Measurements from ENCODE around the gene HLCS.

Gene HLCS

DNA sequence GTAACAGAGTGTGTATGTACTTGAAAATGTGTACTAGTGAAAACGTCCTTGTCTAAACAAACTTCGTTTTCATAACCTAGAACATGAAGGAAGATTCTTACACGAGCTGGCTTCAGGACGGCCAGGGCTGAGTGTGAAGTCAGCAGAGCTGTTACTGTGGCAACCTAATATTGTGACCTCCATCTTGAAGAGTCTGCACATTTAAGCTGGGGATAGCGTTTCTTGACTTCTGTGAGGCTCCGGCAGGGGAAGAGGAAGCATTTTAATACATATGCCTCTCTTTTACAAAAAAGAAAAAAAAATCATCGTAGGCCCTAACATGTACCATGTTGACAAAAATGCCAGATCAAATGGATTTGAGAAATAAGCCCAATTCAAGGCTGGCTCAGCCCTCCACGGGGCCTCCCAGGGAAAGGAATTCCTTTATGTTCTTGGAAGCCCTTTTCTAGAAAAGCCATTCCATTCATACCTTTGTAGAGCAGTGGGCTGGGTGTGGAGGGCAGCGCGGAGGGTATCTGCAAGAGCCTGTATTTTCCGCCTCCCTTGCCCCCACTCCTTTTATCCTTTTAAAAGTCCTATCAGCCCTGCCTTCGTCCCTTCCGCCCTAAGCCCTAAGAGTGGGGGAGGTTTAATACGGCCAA is 216.4 kb downstream of the HLCS start:
- no peak for TF ChIP-seq ZNF184 (tag by site-specific recombination; IDR thresholded peaks at IDR 0.05)
- no peak for TF ChIP-seq SP2 (tag by site-specific recombination; IDR thresholded peaks at IDR 0.05)
- TF ChIP-seq, protein P1, sequence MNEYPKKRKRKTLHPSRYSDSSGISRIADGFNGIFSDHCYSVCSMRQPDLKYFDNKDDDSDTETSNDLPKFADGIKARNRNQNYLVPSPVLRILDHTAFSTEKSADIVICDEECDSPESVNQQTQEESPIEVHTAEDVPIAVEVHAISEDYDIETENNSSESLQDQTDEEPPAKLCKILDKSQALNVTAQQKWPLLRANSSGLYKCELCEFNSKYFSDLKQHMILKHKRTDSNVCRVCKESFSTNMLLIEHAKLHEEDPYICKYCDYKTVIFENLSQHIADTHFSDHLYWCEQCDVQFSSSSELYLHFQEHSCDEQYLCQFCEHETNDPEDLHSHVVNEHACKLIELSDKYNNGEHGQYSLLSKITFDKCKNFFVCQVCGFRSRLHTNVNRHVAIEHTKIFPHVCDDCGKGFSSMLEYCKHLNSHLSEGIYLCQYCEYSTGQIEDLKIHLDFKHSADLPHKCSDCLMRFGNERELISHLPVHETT (tag by site-specific recombination; IDR thresholded peaks at IDR 0.05): no peak
- TF ChIP-seq, protein P2, sequence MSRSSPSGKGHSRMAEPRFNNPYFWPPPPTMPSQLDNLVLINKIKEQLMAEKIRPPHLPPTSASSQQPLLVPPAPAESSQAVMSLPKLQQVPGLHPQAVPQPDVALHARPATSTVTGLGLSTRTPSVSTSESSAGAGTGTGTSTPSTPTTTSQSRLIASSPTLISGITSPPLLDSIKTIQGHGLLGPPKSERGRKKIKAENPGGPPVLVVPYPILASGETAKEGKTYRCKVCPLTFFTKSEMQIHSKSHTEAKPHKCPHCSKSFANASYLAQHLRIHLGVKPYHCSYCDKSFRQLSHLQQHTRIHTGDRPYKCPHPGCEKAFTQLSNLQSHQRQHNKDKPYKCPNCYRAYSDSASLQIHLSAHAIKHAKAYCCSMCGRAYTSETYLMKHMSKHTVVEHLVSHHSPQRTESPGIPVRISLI (tag by site-specific recombination; IDR thresholded peaks at IDR 0.05): no peak
- TF ChIP-seq WT1 (tag by site-specific recombination; IDR thresholded peaks at IDR 0.05): no peak
- no peak for TF ChIP-seq ZNF555 (tag by site-specific recombination; conservative IDR thresholded peaks at IDR 0.05)
- TF ChIP-seq, protein P3, sequence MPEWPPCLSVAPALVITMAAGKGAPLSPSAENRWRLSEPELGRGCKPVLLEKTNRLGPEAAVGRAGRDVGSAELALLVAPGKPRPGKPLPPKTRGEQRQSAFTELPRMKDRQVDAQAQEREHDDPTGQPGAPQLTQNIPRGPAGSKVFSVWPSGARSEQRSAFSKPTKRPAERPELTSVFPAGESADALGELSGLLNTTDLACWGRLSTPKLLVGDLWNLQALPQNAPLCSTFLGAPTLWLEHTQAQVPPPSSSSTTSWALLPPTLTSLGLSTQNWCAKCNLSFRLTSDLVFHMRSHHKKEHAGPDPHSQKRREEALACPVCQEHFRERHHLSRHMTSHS (tag by site-specific recombination; IDR thresholded peaks at IDR 0.05): no peak
- TF ChIP-seq ZBTB8A (tag by site-specific recombination; IDR thresholded peaks at IDR 0.05): peak; percentile 42; the same call in 1 of the 2 replicates
- CTCF ChIA-PET: interaction anchor here (0.5 to 1.3 kb wide), 3 partner anchors 104 to 248 kb away, joined by 3 to 6 read pairs (median 3); no protein-coding TSS in a partner anchor
- peaks cover 7 to 27% of the 10 kb centered on the region in 2 experiments; a peak in 2 of 3 replicates for H3K36me3 ChIP-seq (ENCODE audit: control insufficient read depth in 2 of 2, insufficient read depth in 1 of 2, low read length in 2 of 2)
- no peaks in the 10 kb centered on the region for H3K4me1 ChIP-seq (ENCODE audit: control insufficient read depth, insufficient read depth, low read length)
- POLR2A ChIA-PET: interaction anchor here (0.7 kb wide), 2 partner anchors 18 to 30 kb away, joined by 5 to 7 read pairs; no protein-coding TSS in a partner anchor
- H3K27ac ChIP-seq (ENCODE audit: extremely low read depth, low read depth, low read length): no peak overlapping the region
- no peaks in the 10 kb centered on the region for H3K9me3 ChIP-seq (ENCODE audit: control insufficient read depth, insufficient read depth, low read depth, low read length)
- H3K4me3 ChIP-seq (ENCODE audit: low read depth, low read length): no peak overlapping the region

DNA sequence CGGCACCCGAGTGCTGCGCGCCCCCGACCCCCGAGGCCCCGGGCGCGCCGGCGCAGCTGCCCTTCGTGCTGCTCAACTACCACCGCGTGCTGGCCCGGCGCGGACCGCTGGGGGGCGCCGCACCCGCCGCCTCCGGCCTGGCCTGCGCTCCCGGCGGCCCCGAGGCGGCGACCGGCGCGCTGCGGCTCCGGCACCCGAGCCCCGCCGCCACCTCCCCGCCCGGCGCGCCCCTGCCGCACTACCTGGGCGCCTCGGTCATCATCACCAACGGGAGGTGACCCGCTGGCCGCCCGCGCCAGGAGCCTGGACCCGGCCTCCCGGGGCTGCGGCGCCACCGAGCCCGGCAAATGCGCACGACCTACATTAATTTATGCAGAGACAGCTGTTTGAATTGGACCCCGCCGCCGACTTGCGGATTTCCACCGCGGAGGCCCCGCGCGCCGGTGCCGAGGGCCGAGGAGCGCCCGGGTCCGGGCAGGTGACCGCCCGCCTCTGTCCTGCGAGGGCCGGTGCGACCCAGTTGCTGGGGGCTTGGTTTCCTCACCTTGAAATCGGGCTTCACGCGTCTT is 218.6 kb downstream of the HLCS start:
- H3K27ac ChIP-seq (ENCODE audit: extremely low read depth, low read depth, low read length): no peak overlapping the region
- peaks cover 11 to 42% of the 10 kb centered on the region in 2 experiments for H3K36me3 ChIP-seq (ENCODE audit: control insufficient read depth in 2 of 2, insufficient read depth in 1 of 2, low read length in 2 of 2)
- ChIA-PET CTCF (no interaction called here), POLR2A (no interaction called here)
- TF ChIP-seq ZNF560 (tag by site-specific recombination; IDR thresholded peaks at IDR 0.05; ENCODE audit: borderline replicate concordance) (no peak), ZNF157 (tag by site-specific recombination; IDR thresholded peaks at IDR 0.05) (no peak), ZNF311 (tag by site-specific recombination; IDR thresholded peaks at IDR 0.05; ENCODE audit: borderline replicate concordance) (no peak), HOXC10 (CRISPR knock-in tag; IDR thresholded peaks at IDR 0.05) (no peak), ZNF623 (tag by site-specific recombination; IDR thresholded peaks at IDR 0.05) (no peak), ZFP37 (tag by site-specific recombination; IDR thresholded peaks at IDR 0.05) (no peak), ZNF223 (tag by site-specific recombination; IDR thresholded peaks at IDR 0.05) (no peak), ZNF558 (tag by site-specific recombination; IDR thresholded peaks at IDR 0.05) (no peak), ZNF354C (tag by site-specific recombination; IDR thresholded peaks at IDR 0.05; ENCODE audit: borderline replicate concordance, low read depth) (no peak)
- TF ChIP-seq, protein P4, sequence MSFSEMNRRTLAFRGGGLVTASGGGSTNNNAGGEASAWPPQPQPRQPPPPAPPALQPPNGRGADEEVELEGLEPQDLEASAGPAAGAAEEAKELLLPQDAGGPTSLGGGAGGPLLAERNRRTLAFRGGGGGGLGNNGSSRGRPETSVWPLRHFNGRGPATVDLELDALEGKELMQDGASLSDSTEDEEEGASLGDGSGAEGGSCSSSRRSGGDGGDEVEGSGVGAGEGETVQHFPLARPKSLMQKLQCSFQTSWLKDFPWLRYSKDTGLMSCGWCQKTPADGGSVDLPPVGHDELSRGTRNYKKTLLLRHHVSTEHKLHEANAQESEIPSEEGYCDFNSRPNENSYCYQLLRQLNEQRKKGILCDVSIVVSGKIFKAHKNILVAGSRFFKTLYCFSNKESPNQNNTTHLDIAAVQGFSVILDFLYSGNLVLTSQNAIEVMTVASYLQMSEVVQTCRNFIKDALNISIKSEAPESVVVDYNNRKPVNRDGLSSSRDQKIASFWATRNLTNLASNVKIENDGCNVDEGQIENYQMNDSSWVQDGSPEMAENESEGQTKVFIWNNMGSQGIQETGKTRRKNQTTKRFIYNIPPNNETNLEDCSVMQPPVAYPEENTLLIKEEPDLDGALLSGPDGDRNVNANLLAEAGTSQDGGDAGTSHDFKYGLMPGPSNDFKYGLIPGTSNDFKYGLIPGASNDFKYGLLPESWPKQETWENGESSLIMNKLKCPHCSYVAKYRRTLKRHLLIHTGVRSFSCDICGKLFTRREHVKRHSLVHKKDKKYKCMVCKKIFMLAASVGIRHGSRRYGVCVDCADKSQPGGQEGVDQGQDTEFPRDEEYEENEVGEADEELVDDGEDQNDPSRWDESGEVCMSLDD (tag by site-specific recombination; IDR thresholded peaks at IDR 0.05): no peak
- TF ChIP-seq, protein P5, sequence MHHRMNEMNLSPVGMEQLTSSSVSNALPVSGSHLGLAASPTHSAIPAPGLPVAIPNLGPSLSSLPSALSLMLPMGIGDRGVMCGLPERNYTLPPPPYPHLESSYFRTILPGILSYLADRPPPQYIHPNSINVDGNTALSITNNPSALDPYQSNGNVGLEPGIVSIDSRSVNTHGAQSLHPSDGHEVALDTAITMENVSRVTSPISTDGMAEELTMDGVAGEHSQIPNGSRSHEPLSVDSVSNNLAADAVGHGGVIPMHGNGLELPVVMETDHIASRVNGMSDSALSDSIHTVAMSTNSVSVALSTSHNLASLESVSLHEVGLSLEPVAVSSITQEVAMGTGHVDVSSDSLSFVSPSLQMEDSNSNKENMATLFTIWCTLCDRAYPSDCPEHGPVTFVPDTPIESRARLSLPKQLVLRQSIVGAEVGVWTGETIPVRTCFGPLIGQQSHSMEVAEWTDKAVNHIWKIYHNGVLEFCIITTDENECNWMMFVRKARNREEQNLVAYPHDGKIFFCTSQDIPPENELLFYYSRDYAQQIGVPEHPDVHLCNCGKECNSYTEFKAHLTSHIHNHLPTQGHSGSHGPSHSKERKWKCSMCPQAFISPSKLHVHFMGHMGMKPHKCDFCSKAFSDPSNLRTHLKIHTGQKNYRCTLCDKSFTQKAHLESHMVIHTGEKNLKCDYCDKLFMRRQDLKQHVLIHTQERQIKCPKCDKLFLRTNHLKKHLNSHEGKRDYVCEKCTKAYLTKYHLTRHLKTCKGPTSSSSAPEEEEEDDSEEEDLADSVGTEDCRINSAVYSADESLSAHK (tag by site-specific recombination; IDR thresholded peaks at IDR 0.05): no peak
- no peaks in the 10 kb centered on the region for H3K4me1 ChIP-seq (ENCODE audit: control insufficient read depth, insufficient read depth, low read length)
- H3K9me3 ChIP-seq (ENCODE audit: control insufficient read depth, insufficient read depth, low read depth, low read length): no peaks in the 10 kb centered on the region
- no peak overlapping the region for H3K4me3 ChIP-seq (ENCODE audit: low read depth, low read length)
